GM19463 (cell line): ENCODE data around the gene NPC1.
"Not testable (repeated sequence)": the region's sequence is repeated elsewhere in the genome, so short reads cannot be mapped to it uniquely, and the experiment has no call there.

Source experiments
- ATAC-seq: cut with Tn5 transposase; IDR thresholded peaks from one replicate; pipeline ENCODE4 v1.9.1; 2021; ENCODE audit warnings: mild to moderate bottlenecking, moderate library complexity; ENCODE audit not compliant: unreplicated experiment

Gene NPC1

DNA sequence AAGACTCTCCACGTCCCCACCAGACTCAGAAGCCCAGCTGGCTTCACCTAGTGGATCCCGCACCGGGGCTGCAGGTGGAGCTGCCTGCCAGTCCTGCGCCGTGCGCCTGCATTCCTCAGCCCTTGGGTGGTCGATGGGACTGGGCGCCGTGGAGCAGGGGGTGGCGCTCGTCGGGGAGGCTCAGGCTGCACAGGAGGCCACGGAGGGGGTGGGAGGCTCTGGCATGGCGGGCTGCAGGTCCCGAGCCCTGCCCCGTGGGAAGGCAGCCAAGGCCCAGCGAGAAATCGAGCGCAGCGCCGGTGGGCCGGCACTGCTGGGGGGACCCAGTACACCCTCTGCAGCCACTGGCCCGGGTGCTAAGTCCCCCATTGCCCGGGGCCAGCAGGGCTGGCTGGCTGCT lies 8.8 kb downstream of the NPC1 start:
- ATAC-seq, result not testable (repeated sequence)

DNA sequence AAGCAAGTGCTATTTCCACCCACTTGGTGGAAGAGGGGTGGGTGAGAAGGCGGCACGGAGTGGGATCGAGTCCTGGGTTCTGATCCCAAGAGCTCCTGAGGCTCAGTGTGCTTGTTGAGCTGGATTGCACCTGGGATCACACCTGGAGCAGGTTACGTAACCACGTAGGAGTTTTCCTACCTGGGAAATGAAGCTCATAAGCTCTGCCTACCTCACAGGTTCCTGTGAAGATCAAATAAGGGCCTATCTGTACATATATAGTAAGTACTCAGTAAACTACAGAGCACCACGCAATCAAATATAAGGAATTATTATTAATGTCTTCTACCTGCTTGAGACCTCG lies 11.0 kb downstream of the NPC1 start:
- no peak for ATAC-seq

DNA sequence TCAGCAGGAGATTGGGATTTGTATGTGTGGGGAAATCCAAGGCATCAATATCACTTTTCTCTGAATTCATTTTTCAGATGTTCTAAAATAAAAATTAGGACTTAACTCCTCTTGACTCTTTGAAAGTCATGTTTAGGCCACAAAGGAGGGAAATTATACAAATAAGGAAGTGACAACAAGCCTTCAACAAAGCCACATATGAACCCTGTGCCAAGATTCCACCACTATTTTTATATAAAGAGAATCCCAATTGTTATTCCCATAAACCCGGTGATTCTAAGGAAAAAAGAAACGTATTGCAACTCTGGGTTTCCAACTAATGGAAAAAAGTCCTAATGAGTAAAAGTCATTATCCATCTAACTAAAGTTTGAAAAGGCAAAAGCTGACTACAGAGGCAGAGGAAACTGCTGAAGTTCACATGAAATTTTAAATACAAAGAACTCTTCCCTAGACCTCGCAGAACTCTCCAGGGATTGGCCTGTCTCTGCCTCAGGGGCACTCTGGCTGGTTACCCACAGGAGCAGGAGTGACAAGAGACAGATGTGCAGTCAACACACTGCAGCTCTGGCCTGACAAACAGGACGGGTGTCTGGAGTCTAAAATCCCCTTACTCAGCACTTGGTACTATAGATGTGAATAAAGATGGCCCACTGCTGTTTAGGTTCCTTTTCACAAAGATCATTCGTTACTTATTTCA lies 11.5 kb downstream of the NPC1 start:
- no peak for ATAC-seq

DNA sequence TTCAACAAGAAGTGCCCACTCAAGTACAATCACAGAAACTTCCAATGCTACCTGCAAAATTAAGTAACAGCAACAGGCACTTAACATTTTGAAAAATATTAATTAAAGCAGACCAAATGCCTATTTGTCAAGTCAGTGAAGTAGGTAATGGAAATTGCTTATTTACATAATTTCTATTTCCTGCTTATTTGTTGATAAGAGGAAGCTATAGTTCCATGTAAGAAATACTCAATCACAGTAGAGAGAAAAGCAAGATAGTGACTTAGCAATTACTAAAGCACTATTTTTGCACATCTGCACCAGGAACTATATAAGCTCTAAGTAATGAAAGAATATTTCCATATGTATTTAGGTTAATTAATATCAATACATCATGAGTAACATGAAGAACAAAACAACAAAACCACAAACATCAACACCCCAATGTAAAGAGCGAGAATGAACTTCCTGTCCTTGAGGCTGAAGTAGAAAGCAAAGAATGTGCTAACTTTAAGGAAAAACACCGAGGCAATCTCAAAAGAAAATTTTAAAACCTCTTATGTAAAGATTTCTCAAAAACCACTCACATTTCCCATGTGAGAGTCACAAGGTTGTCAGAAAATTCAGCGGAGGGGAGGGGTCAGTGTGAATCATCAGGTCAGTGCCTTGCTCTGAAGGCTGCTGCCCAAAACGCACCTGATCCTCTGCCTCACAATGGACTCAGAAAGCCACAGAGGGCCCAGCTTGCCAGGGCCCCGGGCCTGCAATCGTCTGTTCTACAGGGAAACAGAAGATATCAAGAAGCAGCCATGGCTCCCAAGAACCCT lies 12.5 kb downstream of the NPC1 start:
- ATAC-seq, result no peak

DNA sequence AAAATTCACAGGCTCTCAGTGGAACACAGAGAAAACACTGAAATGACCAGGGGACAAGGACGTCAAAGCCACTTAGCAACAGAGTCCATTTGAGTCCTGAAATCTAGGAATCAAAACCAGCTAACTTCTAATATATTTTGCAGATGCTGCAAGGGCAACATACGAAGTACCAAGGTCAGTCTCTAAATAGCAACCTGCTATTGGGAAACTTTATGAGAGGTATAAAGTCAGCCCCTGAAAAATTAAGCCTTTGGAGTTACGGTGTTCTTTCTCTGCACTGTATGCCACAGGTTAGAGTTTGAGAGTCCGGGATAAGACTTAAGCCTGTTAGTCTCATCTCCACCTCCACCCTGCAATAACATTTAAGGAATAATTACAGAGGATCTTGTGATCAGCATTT lies 13.3 kb downstream of the NPC1 start:
- ATAC-seq, result no peak

DNA sequence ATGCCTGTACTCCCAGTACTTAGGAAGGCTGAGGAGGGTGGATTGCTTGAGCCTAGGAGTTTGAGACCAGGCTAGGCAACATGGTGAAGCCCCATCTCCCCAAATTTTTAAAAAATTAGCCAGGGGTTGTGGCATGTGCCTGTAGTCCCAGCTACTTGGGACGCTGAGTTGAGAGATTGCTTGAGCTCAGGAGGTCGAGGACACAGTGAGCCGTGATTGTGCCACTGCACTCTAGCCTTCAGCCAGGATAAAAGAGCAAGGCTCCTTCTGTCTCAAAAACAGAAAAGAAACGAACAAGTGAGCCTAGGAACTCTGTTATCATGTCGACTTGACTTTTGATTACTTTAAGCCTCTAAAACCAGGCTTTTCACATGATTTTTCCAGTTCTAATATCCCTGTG lies 13.7 kb downstream of the NPC1 start:
- no peak for ATAC-seq

DNA sequence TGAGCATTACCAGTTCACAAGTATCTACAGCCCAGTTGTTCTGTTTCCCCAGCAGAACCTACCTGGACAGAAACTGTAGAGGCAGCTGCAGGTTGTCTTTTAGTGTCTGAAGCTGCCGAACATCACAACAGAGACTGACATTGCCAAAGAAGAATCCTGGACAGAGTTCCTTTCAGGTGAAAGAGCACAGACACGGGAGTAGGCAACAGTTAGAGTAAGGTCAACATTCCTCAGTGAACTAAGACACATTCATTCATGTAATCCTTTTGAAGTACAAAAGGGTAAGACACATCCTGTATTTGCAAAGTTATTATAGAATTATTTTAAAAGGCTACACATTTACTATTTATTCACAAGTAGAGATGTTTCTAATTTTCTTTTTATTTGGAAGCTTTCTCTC lies 14.3 kb downstream of the NPC1 start:
- ATAC-seq, result no peak

DNA sequence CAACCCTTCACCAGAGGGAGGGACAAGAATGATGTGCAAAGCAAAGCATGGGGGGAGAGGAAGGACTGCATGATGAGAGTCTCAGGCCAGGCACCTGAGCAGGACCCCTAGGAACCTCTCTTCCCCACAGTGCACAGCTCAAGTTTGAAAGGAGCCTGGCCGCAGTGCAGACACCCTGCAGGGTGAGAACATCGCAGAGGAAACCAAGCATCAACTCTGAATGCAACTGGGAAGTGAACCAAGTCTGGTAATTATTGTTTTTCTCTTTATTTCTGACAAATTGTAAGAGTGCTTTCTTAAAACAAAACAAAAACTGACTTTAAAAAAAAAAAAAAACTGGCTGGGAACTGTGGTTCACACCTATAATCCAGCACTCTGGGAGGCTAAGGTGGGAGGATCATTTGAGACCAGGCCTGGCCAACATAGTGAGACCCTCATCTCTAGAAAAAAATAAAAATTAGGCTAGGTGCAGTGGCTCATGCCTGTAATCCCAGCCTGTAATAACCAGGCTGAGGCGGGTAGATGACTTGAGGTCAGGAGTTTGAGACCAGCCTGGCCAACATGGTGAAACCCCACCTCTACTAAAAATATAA lies 15.3 kb downstream of the NPC1 start:
- ATAC-seq, result no peak

DNA sequence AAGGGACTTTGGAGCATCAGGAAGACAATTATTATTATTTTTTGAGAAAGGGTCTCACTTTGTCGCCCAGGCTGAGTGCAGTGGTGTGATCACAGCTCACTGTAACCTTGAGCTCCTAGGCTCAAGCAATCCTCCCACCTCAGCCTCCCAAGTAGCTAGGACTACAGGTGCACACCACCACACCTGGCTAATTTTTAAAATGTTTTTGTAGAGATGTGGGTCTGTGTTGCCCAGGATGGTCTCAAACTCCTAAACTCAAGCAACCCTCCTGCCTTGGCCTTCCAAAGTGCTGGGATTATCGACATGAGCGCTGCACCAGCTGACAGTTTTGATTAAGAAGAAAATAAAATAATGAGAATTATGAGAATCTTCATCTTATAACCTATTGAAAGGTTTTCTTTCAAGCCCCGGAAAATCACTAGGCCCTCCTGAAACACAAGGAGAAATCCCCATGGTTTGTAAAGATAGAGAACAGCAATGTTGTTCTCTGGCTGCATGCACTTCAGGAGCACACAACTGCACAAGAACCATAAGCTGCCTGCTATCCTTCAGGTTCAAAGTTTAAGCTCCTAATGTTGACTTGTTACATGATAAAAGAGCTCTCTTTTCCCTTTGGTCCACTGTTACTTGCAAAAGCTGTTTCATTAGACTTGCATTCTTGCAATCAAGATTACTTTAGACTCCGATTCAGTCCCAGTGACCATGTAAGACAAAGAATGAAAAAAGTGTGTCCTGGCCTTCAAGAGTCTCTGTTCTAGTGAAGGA lies 16.8 kb downstream of the NPC1 start:
- ATAC-seq, result no peak

DNA sequence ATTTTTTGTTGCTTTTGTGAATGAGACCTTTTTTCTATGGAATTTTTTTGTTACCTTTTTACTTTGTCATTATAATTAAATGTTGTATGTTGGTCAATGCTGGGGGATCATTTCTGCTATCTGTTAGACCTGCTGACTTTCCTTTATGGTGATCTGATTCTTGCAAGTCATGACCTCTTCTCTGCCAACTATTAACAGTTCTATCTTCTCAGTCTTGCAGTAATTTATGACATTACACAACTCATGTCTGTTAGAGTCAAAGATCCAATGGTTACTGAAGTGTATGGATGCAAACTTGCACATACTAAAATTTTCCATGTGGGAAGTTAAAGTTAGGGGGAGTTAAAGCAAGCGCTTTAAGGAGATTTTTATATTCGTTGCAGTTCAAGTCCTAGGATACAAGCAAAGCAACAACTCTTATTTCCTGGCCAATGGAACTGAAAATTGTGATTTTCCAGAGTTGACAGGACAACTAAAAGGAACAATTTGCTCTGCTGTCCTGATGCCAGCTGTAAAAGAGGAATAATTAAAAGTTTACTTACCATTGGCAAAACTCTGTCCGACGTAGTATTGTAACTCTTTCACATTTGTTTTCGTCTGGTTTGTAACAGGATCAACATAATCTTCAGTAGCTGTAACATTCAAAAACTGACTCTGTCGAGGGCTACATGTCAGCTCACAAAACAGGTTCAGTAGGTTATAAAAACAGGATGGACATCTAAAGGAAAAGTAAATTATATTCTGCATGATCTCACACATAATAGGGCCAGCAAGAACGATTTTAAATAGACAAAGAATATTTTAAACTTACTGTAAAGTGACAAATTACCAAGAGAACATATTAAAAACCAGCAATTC lies 17.8 kb downstream of the NPC1 start:
- ATAC-seq, result no peak

DNA sequence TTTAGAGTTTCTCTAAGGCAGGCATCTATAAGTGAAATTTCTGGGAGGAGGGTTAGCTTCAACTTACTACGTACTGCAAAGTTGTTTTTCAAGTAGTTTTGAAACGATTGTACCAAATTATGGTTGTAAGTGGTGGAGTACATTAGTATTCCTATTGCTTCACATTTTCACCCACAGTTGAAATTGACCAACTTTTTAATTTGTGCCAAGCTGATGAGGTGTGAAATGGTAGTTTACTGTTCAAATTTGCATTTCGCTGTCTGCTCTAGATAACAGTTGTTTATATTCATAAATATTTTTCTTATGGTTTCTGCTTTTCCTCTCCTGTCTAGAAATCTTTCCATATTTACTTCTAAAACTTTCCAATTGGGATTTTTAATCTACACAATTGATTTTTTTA lies 18.6 kb downstream of the NPC1 start:
- ATAC-seq, result no peak

DNA sequence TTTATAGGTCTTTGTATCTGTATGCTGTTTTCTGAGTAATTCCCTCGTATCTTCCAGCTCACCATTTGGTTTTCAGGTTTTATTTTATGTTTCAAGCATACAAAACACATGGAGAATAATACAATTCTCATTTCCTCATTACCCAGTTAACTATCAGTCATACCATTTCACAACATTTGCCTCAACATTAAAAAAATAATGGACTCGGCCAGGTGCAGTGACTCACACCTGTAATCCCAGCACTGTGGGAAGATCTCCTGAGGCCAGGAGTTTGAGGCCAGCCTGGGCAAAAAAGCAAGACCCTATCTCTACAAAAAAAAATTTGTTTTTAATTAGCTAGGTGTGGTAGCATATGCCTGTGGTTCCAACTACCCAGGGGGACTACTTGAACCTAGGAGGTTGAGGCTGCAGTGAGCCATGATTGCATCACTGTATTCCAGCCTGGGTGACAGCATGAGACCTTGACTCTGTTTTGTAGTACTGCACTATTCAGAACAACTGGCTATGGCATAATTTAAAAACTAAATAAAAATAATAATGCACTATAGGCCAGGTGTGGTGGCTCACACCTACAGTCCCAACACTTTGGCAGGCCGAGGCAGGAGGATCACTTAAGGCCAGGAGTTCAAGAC lies 20.3 kb downstream of the NPC1 start:
- ATAC-seq, result no peak

DNA sequence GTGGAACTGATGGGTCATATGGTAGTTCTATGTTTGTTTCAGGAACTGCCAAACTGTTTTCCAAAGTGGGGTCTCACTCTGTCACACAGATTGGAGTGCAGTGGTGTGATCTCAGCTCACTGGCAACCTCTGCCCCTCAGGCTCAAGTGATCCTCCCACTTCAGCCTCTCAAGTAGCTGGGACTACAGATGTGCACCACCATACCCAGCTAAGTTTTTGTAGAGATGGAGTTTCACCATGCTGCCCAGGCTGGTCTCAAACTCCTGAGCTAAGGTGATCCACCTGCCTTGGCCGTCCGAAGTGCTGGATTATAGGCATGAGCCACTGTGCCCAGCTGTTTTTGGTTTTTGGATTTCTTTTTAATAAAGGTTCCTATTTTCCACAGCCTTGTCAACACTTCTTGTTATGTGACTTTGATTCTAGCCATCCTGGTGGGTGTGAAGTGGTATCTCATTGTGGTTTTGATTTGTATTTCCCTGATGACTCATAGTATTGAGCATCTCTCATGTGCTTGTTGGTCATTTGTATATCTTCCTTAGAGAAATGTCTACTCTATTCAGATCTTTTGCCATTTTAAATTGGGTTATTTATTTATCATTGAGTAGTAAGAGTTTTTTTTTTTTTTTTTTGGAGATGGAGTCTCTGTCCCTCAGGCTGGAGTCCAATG lies 22.8 kb downstream of the NPC1 start:
- ATAC-seq, result no peak

DNA sequence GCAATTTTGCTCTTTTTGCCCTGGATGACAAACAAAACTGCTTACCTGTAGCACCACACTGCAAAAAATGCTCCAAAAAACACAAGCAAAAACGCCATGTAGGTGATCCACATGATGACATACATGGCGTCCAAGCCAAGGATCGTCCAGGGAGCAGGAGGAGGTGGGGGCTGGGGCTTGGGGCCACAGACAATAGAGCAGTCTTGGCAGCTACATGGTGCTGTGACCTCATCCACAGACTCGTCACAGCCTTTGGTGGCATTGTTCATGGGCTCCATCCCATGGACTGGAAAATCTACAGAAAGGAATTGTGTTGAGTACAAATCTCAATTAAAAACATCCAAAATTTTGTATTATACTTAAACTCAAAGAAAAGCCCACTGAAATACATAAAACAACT lies 26.1 kb downstream of the NPC1 start:
- ATAC-seq, result no peak

DNA sequence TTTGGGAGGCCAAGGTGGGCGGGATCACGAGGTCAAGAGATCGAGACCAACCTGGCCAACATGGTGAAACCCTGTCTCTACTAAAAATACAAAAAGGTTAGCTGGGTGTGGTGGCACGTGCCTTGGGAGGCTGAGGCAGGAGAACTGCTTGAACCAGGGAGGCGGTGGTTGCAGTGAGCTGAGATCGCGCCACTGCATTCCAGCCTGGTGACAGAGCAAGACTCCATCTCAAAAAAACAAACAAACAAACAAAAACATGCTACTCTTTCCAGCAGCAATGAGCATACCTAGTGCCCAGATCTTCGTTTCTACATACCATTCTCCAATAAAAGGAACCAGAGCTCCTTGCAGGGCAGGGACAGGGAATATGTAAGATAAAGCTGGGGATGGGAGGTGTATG lies 28.8 kb downstream of the NPC1 start:
- not testable (repeated sequence) for ATAC-seq

DNA sequence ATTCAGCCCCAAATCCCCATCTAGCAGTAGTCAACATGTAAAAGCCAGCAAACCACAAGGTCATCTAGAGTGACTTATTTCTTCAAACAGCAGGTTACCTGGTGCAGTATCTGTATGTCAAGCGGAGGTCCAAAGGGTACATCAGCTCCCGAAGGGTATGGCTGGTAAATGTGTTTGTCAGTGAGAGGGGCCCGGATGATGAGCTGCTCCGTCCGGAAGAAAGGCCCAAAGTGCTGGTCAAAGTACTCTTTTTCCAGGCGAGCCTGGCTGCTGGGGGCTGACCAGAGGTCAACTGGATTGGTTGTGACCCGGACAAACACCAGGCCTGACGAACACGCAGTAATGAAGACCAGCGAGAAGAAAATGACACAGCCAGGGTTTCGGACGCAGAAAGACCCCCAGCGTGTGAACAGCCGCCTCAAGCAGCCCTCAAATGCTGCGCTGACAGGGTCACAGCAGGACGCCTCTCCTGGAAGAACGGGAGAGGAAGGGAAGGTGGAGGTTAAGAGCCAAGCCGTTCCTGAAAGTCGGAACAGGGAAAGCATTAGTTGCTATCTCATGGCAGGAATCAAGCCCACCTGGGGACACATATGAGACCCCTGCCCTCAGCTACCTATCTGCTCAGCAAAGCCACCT lies 30.0 kb downstream of the NPC1 start:
- no peak for ATAC-seq

DNA sequence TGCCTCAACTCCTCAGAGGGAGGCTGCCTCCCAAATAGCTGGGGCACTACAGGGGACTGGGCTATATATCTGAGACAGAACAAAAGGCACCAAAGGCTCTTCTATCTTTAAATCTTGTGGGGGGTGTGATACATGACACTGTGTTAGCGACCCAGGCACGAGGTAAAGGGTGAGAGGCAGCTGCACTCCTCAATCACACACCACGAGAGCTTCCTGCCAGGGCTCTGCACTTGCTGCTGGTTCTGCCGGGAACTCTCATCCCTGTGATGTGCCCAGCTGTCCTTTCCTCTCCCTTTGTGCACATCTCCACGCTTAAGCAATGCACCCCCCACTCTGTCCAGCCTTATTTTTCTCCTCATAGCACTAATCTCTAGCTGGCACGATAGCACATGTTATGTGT lies 32.4 kb downstream of the NPC1 start:
- no peak for ATAC-seq

DNA sequence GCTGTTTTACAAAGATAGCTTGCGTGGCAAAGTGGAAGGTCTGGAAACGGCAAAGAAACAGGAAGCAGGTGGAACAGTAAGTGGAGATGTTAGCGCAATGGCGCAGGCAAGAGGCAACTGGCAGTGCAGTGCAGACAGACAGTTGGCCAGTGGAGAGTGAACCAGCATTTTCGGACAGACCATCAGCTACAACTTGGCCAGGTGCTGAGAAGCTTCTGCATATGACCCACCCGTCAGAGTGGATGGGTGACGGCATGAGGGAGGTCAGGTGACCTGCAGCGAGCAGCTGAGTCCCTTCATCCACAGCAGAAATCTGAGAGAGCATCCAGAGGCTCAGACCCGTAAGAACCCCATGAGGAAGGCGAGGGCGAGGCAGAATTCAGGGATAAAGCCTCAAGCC lies 33.8 kb downstream of the NPC1 start:
- no peak for ATAC-seq

DNA sequence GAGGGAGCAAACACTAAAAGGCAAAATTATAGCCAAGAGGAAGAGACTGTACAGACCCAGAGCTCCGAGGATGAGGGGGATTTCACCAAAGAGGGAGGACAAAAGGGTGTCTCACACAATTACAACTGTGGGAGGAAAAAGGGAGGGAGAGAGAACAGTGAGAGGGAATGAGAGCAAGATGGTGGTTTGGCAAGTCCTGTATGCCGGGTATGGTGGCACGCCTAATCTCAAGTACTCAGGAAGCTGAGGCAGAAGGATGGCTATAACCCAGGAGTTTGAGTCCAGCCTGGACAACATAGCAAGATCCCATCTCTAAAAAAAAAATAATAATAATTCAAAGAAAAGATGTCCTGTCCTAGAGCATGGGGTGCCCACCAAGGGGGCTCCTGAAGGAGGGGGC lies 34.3 kb downstream of the NPC1 start:
- ATAC-seq, result no peak
